ENCODE measurements around the gene EDEM3.

DNA sequence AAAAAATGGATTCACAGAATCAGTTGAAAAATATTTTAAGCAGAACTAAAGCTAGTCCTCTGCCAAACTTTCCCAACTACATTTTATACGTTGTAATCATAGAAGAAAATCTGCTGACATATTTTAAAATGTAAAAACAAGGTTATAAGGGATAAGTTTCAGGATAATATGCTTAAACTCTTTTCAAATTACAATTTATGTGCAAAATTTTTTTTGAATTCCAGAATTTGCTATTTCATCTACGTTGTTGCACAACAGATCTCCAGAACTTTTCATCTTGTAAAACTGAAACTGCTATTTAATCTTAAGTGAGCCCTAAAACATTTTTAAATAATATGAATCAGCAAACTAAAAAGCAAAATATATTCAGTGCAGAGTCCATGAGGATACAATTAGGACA is 5.9 kb downstream of the EDEM3 start:
- TF ChIP-seq, protein P1, sequence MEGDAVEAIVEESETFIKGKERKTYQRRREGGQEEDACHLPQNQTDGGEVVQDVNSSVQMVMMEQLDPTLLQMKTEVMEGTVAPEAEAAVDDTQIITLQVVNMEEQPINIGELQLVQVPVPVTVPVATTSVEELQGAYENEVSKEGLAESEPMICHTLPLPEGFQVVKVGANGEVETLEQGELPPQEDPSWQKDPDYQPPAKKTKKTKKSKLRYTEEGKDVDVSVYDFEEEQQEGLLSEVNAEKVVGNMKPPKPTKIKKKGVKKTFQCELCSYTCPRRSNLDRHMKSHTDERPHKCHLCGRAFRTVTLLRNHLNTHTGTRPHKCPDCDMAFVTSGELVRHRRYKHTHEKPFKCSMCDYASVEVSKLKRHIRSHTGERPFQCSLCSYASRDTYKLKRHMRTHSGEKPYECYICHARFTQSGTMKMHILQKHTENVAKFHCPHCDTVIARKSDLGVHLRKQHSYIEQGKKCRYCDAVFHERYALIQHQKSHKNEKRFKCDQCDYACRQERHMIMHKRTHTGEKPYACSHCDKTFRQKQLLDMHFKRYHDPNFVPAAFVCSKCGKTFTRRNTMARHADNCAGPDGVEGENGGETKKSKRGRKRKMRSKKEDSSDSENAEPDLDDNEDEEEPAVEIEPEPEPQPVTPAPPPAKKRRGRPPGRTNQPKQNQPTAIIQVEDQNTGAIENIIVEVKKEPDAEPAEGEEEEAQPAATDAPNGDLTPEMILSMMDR (conservative IDR thresholded peaks at IDR 0.05 in 1 of 2, IDR thresholded peaks at IDR 0.05 in 1 of 2; ENCODE audit: low read depth in 1 of 2, low read length in 2 of 2): no peak
- TF ChIP-seq EZH2 (IDR thresholded peaks at IDR 0.05; ENCODE audit: low read length, missing control alignments): no peak

All from fibroblast of lung (primary cell).